ENCODE data around the gene NFIA. TPM values are rescaled to one million over a fixed set of nuclear protein-coding genes. Genes with fewer than 3 reads are reported as not detected.

Gene NFIA
- polyA plus RNA-seq, 1 donor = 9.6 TPM

DNA sequence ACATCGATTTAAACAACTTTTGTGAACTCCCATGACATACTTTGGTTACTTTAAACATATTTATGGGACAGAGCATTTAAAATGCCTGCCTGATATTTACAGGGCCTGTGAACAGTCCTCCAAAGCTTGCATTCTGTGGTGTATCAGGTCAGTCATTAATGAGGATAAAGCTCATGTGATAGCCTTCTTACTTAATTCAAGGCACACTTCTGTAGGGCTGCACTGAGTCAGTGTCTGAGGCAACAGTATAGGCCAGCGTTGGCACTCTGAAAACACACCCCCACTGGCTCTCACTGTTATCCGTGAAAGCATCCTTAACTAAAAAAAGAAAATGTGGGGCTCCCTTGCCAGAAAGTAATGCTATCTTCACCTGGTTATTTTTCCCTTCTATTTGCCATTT, 200.0 kb downstream of the NFIA start:
- no peaks in the 10 kb centered on the region for H3K4me1 ChIP-seq (ENCODE audit: control insufficient read depth, insufficient read depth, low read length)
- no peak overlapping the region for H3K4me3 ChIP-seq (ENCODE audit: low read length)
- DNase-seq = no peak
- WGBS (ENCODE audit: insufficient coverage, low lambda C conversion rate) = no CpG with 5 or more reads among the region's 3 CpGs
- H3K36me3 ChIP-seq (ENCODE audit: control insufficient read depth, insufficient read depth, low read length) = no peaks in the 10 kb centered on the region
- H3K27me3 ChIP-seq (ENCODE audit: control insufficient read depth, insufficient read depth, low read length) = no peaks in the 10 kb centered on the region
- no peaks in the 10 kb centered on the region for H3K9me3 ChIP-seq (ENCODE audit: control insufficient read depth, low read depth, low read length)
- H3K27ac ChIP-seq (ENCODE audit: low read length) = no peak overlapping the region

DNA sequence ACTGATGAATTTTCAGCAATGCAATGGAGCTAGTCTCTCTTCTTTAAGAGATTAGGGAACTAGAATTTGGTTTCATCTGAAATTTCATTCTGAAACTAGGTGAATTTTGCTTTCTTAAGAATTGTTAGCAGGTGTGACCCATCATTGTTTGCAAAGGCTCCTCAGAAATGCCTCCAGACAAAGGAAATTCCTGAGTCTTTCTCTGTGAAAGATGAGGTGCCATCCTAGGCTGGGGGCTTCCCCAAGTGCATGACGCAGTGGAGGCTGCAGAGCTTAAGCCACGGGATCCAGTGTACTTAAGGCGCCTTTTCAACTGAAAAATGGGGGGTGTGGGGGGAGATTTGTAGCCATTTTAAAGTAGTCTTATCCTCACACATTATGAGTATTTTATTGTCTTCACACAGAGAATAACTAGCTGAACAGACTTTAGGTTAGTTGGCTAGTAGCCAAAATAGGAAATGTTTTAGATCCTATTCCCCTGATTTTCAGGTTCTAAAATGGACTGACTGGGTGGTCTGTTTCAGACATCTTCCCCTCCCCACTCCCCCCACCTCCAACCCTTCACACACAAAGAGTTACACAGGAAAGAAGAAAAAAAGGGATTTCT, 202.0 kb downstream of the NFIA start:
- Histone ChIP-seq H3K36me3 (ENCODE audit: control insufficient read depth, insufficient read depth, low read length) (no peaks in the 10 kb centered on the region), H3K27me3 (ENCODE audit: control insufficient read depth, insufficient read depth, low read length) (no peaks in the 10 kb centered on the region), H3K27ac (ENCODE audit: low read length) (no peak overlapping the region), H3K4me3 (ENCODE audit: low read length) (no peak overlapping the region), H3K4me1 (ENCODE audit: control insufficient read depth, insufficient read depth, low read length) (no peaks in the 10 kb centered on the region), H3K9me3 (ENCODE audit: control insufficient read depth, low read depth, low read length) (no peaks in the 10 kb centered on the region)
- DNase-seq = no peak
- WGBS (ENCODE audit: insufficient coverage, low lambda C conversion rate) = no CpG with 5 or more reads among the region's 3 CpGs

DNA sequence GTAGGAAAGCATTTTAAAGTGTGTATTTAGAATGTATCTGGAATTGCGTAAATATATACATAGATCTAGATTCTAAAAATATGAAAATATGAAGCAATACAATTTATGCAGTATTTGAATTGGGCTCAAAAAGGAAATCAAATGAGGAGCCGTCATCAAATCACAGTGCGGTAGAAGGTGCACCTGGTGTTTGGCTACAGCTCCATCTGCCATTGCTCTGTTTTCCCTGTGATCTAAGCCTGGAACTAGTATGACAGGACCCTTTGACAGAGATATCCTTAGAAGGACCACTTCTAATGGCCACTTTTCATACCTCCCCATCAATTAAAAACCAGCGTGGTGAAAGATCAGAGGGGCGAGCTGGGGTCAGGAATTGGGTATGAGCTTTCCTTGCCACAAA, 202.6 kb downstream of the NFIA start:
- no peaks in the 10 kb centered on the region for H3K36me3 ChIP-seq (ENCODE audit: control insufficient read depth, insufficient read depth, low read length)
- H3K9me3 ChIP-seq (ENCODE audit: control insufficient read depth, low read depth, low read length) = no peaks in the 10 kb centered on the region
- WGBS (ENCODE audit: insufficient coverage, low lambda C conversion rate) = 100% methylated on average over 3 of the region's 5 CpGs
- no peaks in the 10 kb centered on the region for H3K4me1 ChIP-seq (ENCODE audit: control insufficient read depth, insufficient read depth, low read length)
- no peak for DNase-seq
- no peak overlapping the region for H3K4me3 ChIP-seq (ENCODE audit: low read length)
- H3K27me3 ChIP-seq (ENCODE audit: control insufficient read depth, insufficient read depth, low read length) = no peaks in the 10 kb centered on the region
- no peak overlapping the region for H3K27ac ChIP-seq (ENCODE audit: low read length)

DNA sequence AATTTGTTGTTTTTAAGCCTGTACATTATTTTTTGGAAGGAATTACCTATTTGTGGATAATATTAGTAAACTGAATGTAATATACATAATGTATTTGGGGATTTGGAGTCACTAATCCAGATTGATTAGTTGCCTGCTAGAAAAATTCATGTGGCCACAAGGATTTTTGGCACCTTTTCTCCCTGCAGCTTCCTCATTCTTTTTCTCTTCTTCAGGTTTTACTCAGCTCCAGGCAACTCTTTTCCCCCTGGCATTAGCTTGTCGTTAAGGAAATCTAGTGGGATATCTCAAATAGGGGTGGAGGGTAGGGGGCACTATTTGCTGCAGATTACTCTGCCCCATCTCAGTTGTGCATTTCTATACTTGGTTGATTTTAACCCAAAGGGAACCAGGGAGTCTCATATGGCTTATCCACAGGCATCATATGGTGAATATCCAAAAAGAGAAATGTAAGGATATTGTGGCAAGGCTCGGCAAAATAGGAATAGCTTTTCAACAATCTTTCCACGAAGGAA, 203.1 kb downstream of the NFIA start:
- no peaks in the 10 kb centered on the region for H3K9me3 ChIP-seq (ENCODE audit: control insufficient read depth, low read depth, low read length)
- no peaks in the 10 kb centered on the region for H3K36me3 ChIP-seq (ENCODE audit: control insufficient read depth, insufficient read depth, low read length)
- no peak overlapping the region for H3K4me3 ChIP-seq (ENCODE audit: low read length)
- no peaks in the 10 kb centered on the region for H3K4me1 ChIP-seq (ENCODE audit: control insufficient read depth, insufficient read depth, low read length)
- H3K27ac ChIP-seq (ENCODE audit: low read length) = no peak overlapping the region
- WGBS (ENCODE audit: insufficient coverage, low lambda C conversion rate) = no CpG with 5 or more reads among the region's 3 CpGs
- DNase-seq = no peak
- H3K27me3 ChIP-seq (ENCODE audit: control insufficient read depth, insufficient read depth, low read length) = no peaks in the 10 kb centered on the region

DNA sequence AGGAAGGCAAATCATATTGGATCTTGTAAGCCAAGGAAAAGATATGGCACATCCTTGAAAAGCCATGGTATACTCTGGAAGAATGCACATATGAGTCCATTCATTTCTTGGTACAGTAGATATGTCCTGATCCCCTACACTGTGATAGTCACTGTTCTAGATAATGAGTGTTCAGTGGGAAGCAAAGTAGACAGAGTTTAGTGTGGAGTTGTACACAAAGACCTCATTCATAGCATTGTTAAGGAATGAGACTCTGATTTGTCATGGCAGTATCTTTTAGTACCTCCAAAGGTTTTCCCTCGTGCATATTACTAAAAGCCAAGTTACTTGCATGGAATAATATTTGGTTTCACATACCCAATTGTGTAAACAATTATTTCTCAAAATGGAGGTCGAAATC, 204.7 kb downstream of the NFIA start:
- no peaks in the 10 kb centered on the region for H3K27me3 ChIP-seq (ENCODE audit: control insufficient read depth, insufficient read depth, low read length)
- WGBS (ENCODE audit: insufficient coverage, low lambda C conversion rate) = no CpG with 5 or more reads among the region's 2 CpGs
- no peak for DNase-seq
- H3K27ac ChIP-seq (ENCODE audit: low read length) = no peak overlapping the region
- H3K4me3 ChIP-seq (ENCODE audit: low read length) = no peak overlapping the region
- H3K36me3 ChIP-seq (ENCODE audit: control insufficient read depth, insufficient read depth, low read length) = no peaks in the 10 kb centered on the region
- no peaks in the 10 kb centered on the region for H3K4me1 ChIP-seq (ENCODE audit: control insufficient read depth, insufficient read depth, low read length)
- no peaks in the 10 kb centered on the region for H3K9me3 ChIP-seq (ENCODE audit: control insufficient read depth, low read depth, low read length)

DNA sequence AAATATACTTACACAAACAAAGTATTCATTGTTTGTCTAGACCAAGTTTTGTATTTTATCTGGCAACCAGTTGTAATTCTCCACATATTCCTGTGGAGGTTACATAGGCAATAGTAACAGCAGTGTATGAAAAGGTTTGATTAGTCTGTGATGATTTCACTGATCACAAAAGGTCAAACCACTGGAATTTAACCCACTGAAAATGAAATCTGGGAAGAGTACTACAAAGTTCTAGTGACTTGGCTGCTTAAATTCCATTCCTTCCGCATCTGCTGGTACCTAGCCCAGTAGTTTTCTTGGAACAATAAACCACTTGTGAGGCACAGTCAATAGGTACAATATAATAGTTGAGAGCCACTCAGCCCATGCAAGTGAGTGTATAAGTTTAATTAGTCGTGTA, 205.4 kb downstream of the NFIA start:
- Histone ChIP-seq H3K9me3 (ENCODE audit: control insufficient read depth, low read depth, low read length) (no peaks in the 10 kb centered on the region), H3K4me1 (ENCODE audit: control insufficient read depth, insufficient read depth, low read length) (no peaks in the 10 kb centered on the region), H3K27me3 (ENCODE audit: control insufficient read depth, insufficient read depth, low read length) (no peaks in the 10 kb centered on the region), H3K27ac (ENCODE audit: low read length) (no peak overlapping the region), H3K4me3 (ENCODE audit: low read length) (no peak overlapping the region), H3K36me3 (ENCODE audit: control insufficient read depth, insufficient read depth, low read length) (no peaks in the 10 kb centered on the region)
- DNase-seq = no peak
- WGBS (ENCODE audit: insufficient coverage, low lambda C conversion rate) = 100% methylated on average over 1 of the region's 2 CpGs

DNA sequence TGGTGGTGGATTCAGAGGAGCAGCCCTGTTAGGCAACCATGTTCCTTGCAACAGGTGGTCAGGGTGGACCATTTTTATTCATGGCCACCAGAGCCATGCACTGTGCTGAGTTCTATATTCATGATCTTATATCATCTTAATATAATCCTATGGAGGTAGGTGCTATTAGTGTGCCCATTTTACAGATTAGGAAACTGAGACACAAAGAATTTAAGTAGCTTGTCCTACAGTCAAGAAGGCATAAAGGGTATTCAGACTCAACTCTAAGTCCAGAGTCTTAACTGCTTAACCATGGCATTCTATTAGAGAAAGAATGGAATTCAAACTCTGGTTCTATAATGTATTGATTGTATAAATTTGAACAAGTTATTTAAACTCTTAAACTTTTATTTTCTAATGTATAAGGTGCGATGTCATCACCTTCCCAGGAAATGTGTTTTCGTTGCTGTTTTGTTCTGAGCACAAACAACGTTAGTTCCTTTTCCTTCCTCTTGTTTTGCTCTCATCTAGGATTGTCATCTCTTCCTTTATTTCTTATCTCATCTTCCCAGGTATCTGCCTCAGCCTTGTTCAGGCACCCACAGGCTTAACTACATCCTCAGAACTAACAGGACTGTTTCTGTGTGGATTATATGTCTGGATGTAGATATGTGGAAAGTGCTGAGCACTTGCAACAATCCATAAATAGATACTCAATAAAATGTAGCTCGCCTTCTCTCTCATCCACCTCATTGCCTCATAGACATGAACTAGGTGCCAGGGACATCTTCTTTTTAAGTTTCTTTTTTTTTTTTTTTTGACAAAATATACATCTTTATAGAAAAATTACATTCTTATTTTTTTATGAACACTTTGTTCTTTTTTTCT, 207.1 kb downstream of the NFIA start:
- 82% methylated on average over 4 of the region's 4 CpGs for WGBS (ENCODE audit: insufficient coverage, low lambda C conversion rate)
- Histone ChIP-seq H3K4me3 (ENCODE audit: low read length) (no peak overlapping the region), H3K4me1 (ENCODE audit: control insufficient read depth, insufficient read depth, low read length) (no peaks in the 10 kb centered on the region), H3K9me3 (ENCODE audit: control insufficient read depth, low read depth, low read length) (no peaks in the 10 kb centered on the region), H3K36me3 (ENCODE audit: control insufficient read depth, insufficient read depth, low read length) (no peaks in the 10 kb centered on the region), H3K27ac (ENCODE audit: low read length) (no peak overlapping the region), H3K27me3 (ENCODE audit: control insufficient read depth, insufficient read depth, low read length) (no peaks in the 10 kb centered on the region)
- DNase-seq = no peak

DNA sequence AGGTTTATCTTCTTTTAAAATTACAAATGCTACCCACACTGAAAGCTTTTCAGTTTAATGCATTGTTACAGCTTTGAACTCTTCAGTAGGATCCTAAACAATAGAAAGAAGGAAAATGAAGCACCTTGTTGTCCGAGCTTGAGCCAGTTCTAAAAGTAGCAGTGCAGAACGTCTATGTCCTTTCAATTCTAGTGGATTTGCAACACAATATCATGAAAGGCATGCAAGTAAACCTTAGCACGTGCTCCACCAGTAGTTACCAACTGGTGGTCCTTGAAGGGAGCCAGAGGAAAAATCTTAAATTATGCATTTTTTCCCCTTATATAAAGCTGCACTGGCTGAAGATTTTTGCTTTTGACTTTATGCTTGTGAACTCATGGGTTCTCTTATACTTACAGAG, 208.2 kb downstream of the NFIA start:
- Histone ChIP-seq H3K27ac (ENCODE audit: low read length) (no peak overlapping the region), H3K4me3 (ENCODE audit: low read length) (no peak overlapping the region), H3K27me3 (ENCODE audit: control insufficient read depth, insufficient read depth, low read length) (no peaks in the 10 kb centered on the region), H3K4me1 (ENCODE audit: control insufficient read depth, insufficient read depth, low read length) (no peaks in the 10 kb centered on the region), H3K9me3 (ENCODE audit: control insufficient read depth, low read depth, low read length) (no peaks in the 10 kb centered on the region), H3K36me3 (ENCODE audit: control insufficient read depth, insufficient read depth, low read length) (no peaks in the 10 kb centered on the region)
- WGBS (ENCODE audit: insufficient coverage, low lambda C conversion rate) = no CpG with 5 or more reads among the region's 3 CpGs
- DNase-seq = no peak

DNA sequence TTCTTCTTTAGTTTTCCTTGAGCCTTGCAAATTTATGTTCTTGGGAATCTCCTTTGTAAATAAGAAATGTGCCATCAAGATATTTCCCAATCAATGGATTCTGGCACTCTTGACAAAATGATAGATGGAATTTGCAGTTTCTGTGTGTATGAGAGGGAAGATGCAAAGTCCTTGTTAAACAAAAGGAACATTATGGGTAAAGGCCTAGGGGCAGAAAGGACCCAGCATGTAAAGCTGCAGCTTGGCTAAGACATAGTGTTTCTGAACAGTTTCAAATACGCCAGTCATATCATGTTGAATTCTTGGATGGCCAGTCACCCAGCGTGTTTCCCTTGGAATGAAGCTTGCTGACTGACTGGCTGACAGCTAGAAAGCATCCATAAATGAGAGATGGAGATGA, 210.8 kb downstream of the NFIA start:
- WGBS (ENCODE audit: insufficient coverage, low lambda C conversion rate) = no CpG with 5 or more reads among the region's 2 CpGs
- no peaks in the 10 kb centered on the region for H3K4me1 ChIP-seq (ENCODE audit: control insufficient read depth, insufficient read depth, low read length)
- no peaks in the 10 kb centered on the region for H3K27me3 ChIP-seq (ENCODE audit: control insufficient read depth, insufficient read depth, low read length)
- no peaks in the 10 kb centered on the region for H3K9me3 ChIP-seq (ENCODE audit: control insufficient read depth, low read depth, low read length)
- no peaks in the 10 kb centered on the region for H3K36me3 ChIP-seq (ENCODE audit: control insufficient read depth, insufficient read depth, low read length)
- H3K4me3 ChIP-seq (ENCODE audit: low read length) = no peak overlapping the region
- H3K27ac ChIP-seq (ENCODE audit: low read length) = no peak overlapping the region
- no peak for DNase-seq

DNA sequence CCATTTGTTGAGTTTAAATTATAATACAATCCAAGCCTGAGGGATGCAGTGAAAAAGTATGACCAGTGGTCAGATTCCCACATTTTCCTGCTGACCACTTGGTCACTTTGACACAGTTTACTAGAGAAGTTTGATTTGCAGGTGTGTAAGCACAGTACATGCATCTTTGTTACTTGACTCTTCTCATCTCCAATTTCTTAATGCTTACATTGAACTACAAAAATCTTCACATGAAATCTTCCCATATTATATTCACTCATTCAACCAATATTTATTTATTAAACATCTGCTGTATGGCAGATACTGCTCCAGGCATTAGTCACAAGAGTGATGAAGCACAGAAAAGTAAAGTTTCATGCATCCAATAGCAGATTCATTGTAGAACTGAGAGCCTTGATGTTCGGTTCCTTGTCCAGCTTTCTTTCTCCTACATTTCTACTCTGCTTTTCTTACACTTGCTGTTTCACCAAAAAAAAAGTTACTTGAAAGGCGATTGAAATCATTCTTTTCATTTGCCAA, 211.7 kb downstream of the NFIA start:
- Histone ChIP-seq H3K27me3 (ENCODE audit: control insufficient read depth, insufficient read depth, low read length) (no peaks in the 10 kb centered on the region), H3K9me3 (ENCODE audit: control insufficient read depth, low read depth, low read length) (no peaks in the 10 kb centered on the region), H3K27ac (ENCODE audit: low read length) (no peak overlapping the region), H3K36me3 (ENCODE audit: control insufficient read depth, insufficient read depth, low read length) (no peaks in the 10 kb centered on the region), H3K4me1 (ENCODE audit: control insufficient read depth, insufficient read depth, low read length) (no peaks in the 10 kb centered on the region), H3K4me3 (ENCODE audit: low read length) (no peak overlapping the region)
- WGBS (ENCODE audit: insufficient coverage, low lambda C conversion rate) = no CpG with 5 or more reads among the region's 2 CpGs
- DNase-seq = no peak

Data from large intestine (tissue), 3 donors.